K562 (cell line): ENCODE data around the gene RBBP5. TPM values are rescaled to one million over a fixed set of nuclear protein-coding genes. Genes with fewer than 3 reads are reported as not detected.

Experiments
- ATF1 ChIP-seq, 2 experiments: fragments of 450-650 bp in 1 of 2; IDR thresholded peaks; 2 replicates each; pipeline ENCODE4 v1.6.1; 2016; ENCODE audit warnings: missing compliant biosample characterization in 1 of 2, missing genetic modification characterization in 1 of 2
- CBFA2T3 ChIP-seq: fragments of 450-650 bp; IDR thresholded peaks from 2 replicates; pipeline ENCODE4 v1.6.1; 2017
- CBX2 ChIP-seq: fragments of 200-600 bp; sonication (generic); IDR thresholded peaks from one replicate; pipeline ENCODE4 v1.6.1; 2012; ENCODE audit warnings: mild to moderate bottlenecking, low read length, inconsistent platforms; ENCODE audit not compliant: insufficient read depth, poor library complexity, severe bottlenecking
- FOXK2 ChIP-seq, 2 experiments: fragments of 450-650 bp; IDR thresholded peaks in 1 of 2; conservative IDR thresholded peaks in 1 of 2; 2 replicates each; pipeline ENCODE4 v1.6.1; 2016; ENCODE audit warnings: low read depth in 2 of 2, mild to moderate bottlenecking in 1 of 2
- KDM1A ChIP-seq, 2 experiments: fragments of 450-650 bp; IDR thresholded peaks; 2 replicates each; pipeline ENCODE4 v1.6.1; 2016; ENCODE audit warnings: mild to moderate bottlenecking in 2 of 2
- KDM4B ChIP-seq, 2 experiments: fragments of 450-650 bp in 1 of 2; sonication (generic) in 1 of 2; IDR thresholded peaks; 2 replicates each; pipeline ENCODE4 v1.6.1; 2016 to 2017; ENCODE audit warnings: borderline replicate concordance in 2 of 2, antibody characterized with exemption in 1 of 2, low read depth in 1 of 2, mild to moderate bottlenecking in 1 of 2
- MAFG ChIP-seq: fragments of 450-650 bp; conservative IDR thresholded peaks from 2 replicates; pipeline ENCODE4 v1.6.1; 2016; ENCODE audit warnings: missing genetic modification characterization, missing compliant biosample characterization
- NFATC3 ChIP-seq: fragments of 450-650 bp; IDR thresholded peaks from 2 replicates; pipeline ENCODE4 v1.6.1; 2017; ENCODE audit warnings: mild to moderate bottlenecking
- PTRF ChIP-seq: fragments of 450-650 bp; IDR thresholded peaks from 2 replicates; pipeline ENCODE4 v1.6.1; 2016; ENCODE audit warnings: mild to moderate bottlenecking, missing genetic modification characterization, missing compliant biosample characterization
- PTTG1 ChIP-seq: fragments of 450-650 bp; IDR thresholded peaks from 2 replicates; pipeline ENCODE4 v1.6.1; 2016; ENCODE audit warnings: low read depth, mild to moderate bottlenecking, missing genetic modification characterization, missing compliant biosample characterization
- SP1 ChIP-seq: sonication (generic); formaldehyde crosslinking; IDR thresholded peaks from 2 replicates; pipeline ENCODE4 v1.8.1; 2022; ENCODE audit warnings: mild to moderate bottlenecking, missing genetic modification reagents
- SPI1 ChIP-seq: IDR thresholded peaks from 2 replicates; pipeline ENCODE4 v1.6.1; 2011; ENCODE audit warnings: low read depth, low read length, control low read depth, borderline replicate concordance
- TRIM25 ChIP-seq: fragments of 450-650 bp; IDR thresholded peaks from 2 replicates; pipeline ENCODE4 v1.7.0; 2016; ENCODE audit warnings: borderline replicate concordance
- ZBTB11 ChIP-seq, 3 experiments: fragments of 200-800 bp in 1 of 3; fragments of 250-450 bp in 1 of 3; fragments of 450-650 bp in 1 of 3; sonication (Bioruptor Pico) in 1 of 3; sonication (Bioruptor generic) in 1 of 3; formaldehyde crosslinking in 1 of 3; IDR thresholded peaks; 2 replicates each; pipeline versions ENCODE4 v1.6.1 to v1.8.0; 2016 to 2022; ENCODE audit warnings: mild to moderate bottlenecking in 2 of 3, missing genetic modification characterization in 2 of 3, missing compliant biosample characterization in 1 of 3, moderate library complexity in 1 of 3
- ZBTB17 ChIP-seq: fragments of 450-650 bp; formaldehyde crosslinking; IDR thresholded peaks from 2 replicates; pipeline ENCODE4 v1.4.0; 2020; ENCODE audit warnings: mild to moderate bottlenecking
- ZNF445 ChIP-seq: fragments of 250-450 bp; sonication (Bioruptor Pico); IDR thresholded peaks from 2 replicates; pipeline ENCODE4 v1.4.0; 2020; ENCODE audit warnings: low read depth, mild to moderate bottlenecking, moderate library complexity
- polyA plus RNA-seq, 8 experiments: library from polyadenylated mRNA; depleted of rRNA in 4 of 8; stranded (reverse) in 5 of 8; unstranded in 3 of 8; fragments of >200 nt; fragmentation: Nextera tagmentation in 2 of 8; fragmentation: Illumina TruSeq in 1 of 8; extraction: Ambion mirVana in 2 of 8; extraction: Trizol in 1 of 8; gene quantifications; 2 replicates each; pipeline versions ENCODE4 v1.2.1 to v1.2.3, GENCODE V29; 2011 to 2014; ENCODE audit warnings: inconsistent platforms in 1 of 8, missing spikeins in 1 of 8
- total RNA-seq, 7 experiments: library from RNA; depleted of rRNA in 6 of 7; stranded (reverse); fragments of >200 nt in 6 of 7; fragmentation: Illumina TruSeq in 2 of 7; extraction: Trizol in 2 of 7; gene quantifications; 2 replicates each; pipeline versions ENCODE4 v1.2.1 to v1.2.3, GENCODE V29; 2011 to 2021; ENCODE audit warnings: low replicate concordance in 1 of 7
- TF ChIP-seq, protein P1 (sequence below): fragments of 250-450 bp; sonication (Bioruptor Pico); IDR thresholded peaks from 2 replicates; pipeline ENCODE4 v1.8.0; 2022; ENCODE audit warnings: inconsistent platforms, mild to moderate bottlenecking, moderate library complexity, borderline replicate concordance
- TF ChIP-seq, protein P2 (sequence below): sonication (generic); formaldehyde crosslinking; IDR thresholded peaks from 2 replicates; pipeline ENCODE4 v1.8.1; 2023; ENCODE audit warnings: mild to moderate bottlenecking, missing genetic modification reagents, moderate library complexity

RBBP5 gene
- total and polyA plus RNA-seq, 9 of the 15 experiments (the other 6 are each of a cell fraction or from before 2014, with no cell fraction given): 17.2 to 37.4 (median 28.4) TPM

- TF ChIP-seq ZBTB11 (CRISPR knock-in tag; IDR thresholded peaks at IDR 0.05) (peak in 1 of 3 experiments; percentile 88; a peak in 2 of 6 replicates), PTRF (tag) (0 out of 2 replicates have a peak, but pooled peaks have one; percentile 8), NFATC3 (no peak), CBX2 (no peak), KDM4B (IDR thresholded peaks at IDR 0.05; ENCODE audit: borderline replicate concordance in 2 of 2, low read depth in 1 of 2) (no peak), ATF1 (CRISPR knock-in tag; IDR thresholded peaks at IDR 0.05) (no peak), ATF1 (tag; IDR thresholded peaks at IDR 0.05) (peak; percentile 48; the same call in 1 of the 2 replicates), KDM1A (IDR thresholded peaks at IDR 0.05) (peak; percentile 34 to 40; a peak in 1 of 4 replicates), TRIM25 (no peak), ZBTB17 (CRISPR knock-in tag) (0 out of 2 replicates have a peak, but pooled peaks have one; percentile 52), FOXK2 (conservative IDR thresholded peaks at IDR 0.05 in 1 of 2, IDR thresholded peaks at IDR 0.05 in 1 of 2; ENCODE audit: low read depth in 2 of 2) (peak in 1 of 2 experiments; percentile 47; a peak in 1 of 4 replicates), MAFG (peak; percentile 89), SP1 (CRISPR knock-in tag) (peak; percentile 50; the same call in 1 of the 2 replicates), PTTG1 (no peak), SPI1 (no peak), CBFA2T3 (0 out of 2 replicates have a peak, but pooled peaks have one; percentile 25), ZNF445 (no peak)
- TF ChIP-seq, protein P1, sequence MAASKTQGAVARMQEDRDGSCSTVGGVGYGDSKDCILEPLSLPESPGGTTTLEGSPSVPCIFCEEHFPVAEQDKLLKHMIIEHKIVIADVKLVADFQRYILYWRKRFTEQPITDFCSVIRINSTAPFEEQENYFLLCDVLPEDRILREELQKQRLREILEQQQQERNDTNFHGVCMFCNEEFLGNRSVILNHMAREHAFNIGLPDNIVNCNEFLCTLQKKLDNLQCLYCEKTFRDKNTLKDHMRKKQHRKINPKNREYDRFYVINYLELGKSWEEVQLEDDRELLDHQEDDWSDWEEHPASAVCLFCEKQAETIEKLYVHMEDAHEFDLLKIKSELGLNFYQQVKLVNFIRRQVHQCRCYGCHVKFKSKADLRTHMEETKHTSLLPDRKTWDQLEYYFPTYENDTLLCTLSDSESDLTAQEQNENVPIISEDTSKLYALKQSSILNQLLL (CRISPR knock-in tag): no peak
- TF ChIP-seq, protein P2, sequence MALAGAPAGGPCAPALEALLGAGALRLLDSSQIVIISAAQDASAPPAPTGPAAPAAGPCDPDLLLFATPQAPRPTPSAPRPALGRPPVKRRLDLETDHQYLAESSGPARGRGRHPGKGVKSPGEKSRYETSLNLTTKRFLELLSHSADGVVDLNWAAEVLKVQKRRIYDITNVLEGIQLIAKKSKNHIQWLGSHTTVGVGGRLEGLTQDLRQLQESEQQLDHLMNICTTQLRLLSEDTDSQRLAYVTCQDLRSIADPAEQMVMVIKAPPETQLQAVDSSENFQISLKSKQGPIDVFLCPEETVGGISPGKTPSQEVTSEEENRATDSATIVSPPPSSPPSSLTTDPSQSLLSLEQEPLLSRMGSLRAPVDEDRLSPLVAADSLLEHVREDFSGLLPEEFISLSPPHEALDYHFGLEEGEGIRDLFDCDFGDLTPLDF: 0 out of 2 replicates have a peak, but pooled peaks have one; percentile 45
These were observed 19.7 kb upstream of the RBBP5 start (continued) for GRCh38 chr1:205141236-205142101.
